DOHH2 (cell line): Measurements from ENCODE around the gene TRAPPC1.

Source experiments
- CTCF ChIP-seq: fragments of 200-600 bp; sonication (generic); IDR thresholded peaks from one replicate; pipeline ENCODE4 v1.5.1; 2014; ENCODE audit warnings: antibody characterized with exemption, mild to moderate bottlenecking, low read depth, low read length; ENCODE audit not compliant: poor library complexity, severe bottlenecking
- EZH2phosphoT487 ChIP-seq: fragments of 200-600 bp; sonication (generic); IDR thresholded peaks from 2 replicates; pipeline ENCODE4 v1.6.1; 2017; ENCODE audit warnings: borderline replicate concordance, mild to moderate bottlenecking, antibody characterized with exemption, low read length, moderate library complexity, mixed read lengths

GRCh38 chr17:7894866-7895265 is 36.9 kb downstream of the TRAPPC1 start:
- no peak for TF ChIP-seq CTCF
- no peak for TF ChIP-seq EZH2phosphoT487
